Medulla oblongata (tissue), 1 donor: Measurements from ENCODE around the gene HHIPL1.

Experiments
- DNase-seq: peaks from one replicate; pipeline ENCODE4 v3.0.0-alpha.2; 2015; ENCODE audit errors: extremely low spot score

HHIPL1 gene

GRCh38 chr14:99689266-99690236 is 44.6 kb downstream of the HHIPL1 start:
- DNase-seq: no peak

- no peak for DNase-seq
Observed at GRCh38 chr14:99690636-99691035, 45.7 kb downstream of the HHIPL1 start.

- DNase-seq: no peak
Observed at GRCh38 chr14:99691111-99691885, 46.4 kb downstream of the HHIPL1 start.

- DNase-seq: no peak
Observed at GRCh38 chr14:99693918-99694317, 49.0 kb downstream of the HHIPL1 start.

GRCh38 chr14:99696929-99697328 is 52.0 kb downstream of the HHIPL1 start:
- no peak for DNase-seq

GRCh38 chr14:99698236-99698635 is 53.3 kb downstream of the HHIPL1 start:
- DNase-seq: no peak

- no peak for DNase-seq
Observed at GRCh38 chr14:99698642-99699041, 53.7 kb downstream of the HHIPL1 start.

GRCh38 chr14:99699085-99699760 is 54.3 kb downstream of the HHIPL1 start:
- no peak for DNase-seq

- no peak for DNase-seq
Observed at GRCh38 chr14:99699861-99700260, 54.9 kb downstream of the HHIPL1 start.

GRCh38 chr14:99700379-99700778 is 55.5 kb downstream of the HHIPL1 start:
- no peak for DNase-seq

GRCh38 chr14:99701260-99701659 is 56.3 kb downstream of the HHIPL1 start:
- no peak for DNase-seq

DNA sequence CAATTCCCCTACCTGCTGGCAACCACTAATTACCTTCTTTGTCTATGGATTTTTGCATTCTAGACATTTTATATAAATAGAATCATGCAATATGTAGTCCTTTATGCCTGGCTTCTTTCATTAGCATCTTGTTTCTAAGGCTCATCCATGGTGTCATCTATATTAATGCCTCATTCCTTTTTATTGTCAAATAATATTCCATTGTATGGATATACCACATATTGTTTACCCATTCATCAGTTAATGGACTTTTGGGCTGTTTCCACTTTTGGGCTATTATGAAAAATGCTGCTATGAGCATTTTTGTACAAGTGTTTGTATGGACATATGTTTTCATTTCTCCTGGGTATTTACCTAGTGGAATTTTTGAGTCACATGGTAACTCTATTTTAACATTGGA is 57.2 kb downstream of the HHIPL1 start:
- DNase-seq: no peak

- DNase-seq: no peak
Observed at GRCh38 chr14:99703381-99703780, 58.5 kb downstream of the HHIPL1 start.

- no peak for DNase-seq
Observed at GRCh38 chr14:99704037-99704436, 59.1 kb downstream of the HHIPL1 start.

DNA sequence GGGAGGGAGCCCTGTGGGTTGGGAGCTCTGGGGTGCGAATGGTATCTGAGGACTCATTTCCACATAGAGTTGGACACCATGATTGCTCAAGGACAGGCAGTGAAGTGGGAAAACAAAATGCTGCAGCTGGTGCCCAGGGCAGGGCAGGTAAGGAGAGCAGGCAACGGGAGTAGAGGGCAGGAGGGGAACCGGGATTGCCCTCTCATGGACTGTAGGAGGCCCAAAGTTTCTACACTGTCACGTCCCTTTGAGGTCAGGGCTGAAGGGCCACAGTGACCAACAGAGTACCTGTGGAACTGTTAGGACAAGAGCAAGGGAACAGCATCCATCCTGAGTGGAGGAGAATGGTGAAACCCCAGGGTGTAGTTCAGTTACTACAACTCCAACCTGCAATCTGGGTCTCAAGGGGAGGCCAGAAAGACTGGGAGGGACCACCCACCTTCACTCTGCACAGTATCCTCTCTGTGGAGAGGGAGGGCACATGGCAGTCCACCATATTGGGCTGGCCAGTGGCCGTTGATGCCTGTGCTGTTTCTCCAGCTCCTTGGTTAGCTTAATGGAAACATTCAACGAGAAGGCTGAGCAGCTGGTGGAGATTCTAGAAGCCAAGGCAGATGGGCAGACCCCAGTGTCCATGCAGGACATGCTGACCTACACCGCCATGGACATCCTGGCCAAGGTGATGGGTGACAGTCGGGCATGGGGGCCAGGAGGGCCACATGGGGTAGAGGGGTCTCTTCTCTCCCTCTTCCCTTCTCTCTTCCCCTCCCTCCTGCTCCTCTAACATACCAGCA is 61.4 kb downstream of the HHIPL1 start:
- no peak for DNase-seq

- DNase-seq: no peak
Observed at GRCh38 chr14:99707420-99707819, 62.5 kb downstream of the HHIPL1 start.

DNA sequence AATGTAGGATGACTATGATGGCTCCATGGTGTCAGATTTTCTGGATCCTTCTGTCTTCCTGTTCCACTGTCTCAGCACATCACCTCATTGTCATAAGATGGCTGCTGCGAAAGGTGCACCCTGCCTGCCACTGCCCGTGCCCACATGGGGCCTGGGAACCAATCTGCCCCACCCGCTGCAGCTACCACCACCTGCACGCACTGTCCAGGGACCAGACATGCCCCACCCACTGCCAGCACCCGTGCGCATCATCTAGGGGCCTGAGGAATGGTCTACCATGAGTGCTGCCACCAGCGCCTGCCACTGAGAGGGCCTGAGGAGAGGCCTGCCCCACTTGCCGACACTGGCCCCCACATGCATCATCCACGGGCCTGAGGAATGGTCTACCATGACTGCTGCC is 63.0 kb downstream of the HHIPL1 start:
- no peak for DNase-seq

DNA sequence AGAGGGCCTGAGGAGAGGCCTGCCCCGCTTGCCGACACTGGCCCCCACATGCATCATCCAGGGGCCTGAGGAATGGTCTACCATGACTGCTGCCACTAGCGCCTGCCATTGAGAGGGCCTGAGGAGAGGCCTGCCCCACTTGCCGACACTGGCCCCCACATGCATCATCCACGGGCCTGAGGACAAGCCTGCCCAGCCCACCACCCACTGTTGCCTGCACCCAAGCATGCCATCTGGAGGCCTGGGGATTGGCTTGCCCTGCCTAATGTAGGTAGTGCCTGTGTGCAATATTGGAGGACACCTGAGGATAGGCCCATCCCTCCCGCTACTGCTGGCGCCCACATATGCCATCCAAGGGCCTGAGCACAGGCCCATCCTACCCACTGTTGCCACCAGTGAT is 63.5 kb downstream of the HHIPL1 start:
- DNase-seq: no peak

DNA sequence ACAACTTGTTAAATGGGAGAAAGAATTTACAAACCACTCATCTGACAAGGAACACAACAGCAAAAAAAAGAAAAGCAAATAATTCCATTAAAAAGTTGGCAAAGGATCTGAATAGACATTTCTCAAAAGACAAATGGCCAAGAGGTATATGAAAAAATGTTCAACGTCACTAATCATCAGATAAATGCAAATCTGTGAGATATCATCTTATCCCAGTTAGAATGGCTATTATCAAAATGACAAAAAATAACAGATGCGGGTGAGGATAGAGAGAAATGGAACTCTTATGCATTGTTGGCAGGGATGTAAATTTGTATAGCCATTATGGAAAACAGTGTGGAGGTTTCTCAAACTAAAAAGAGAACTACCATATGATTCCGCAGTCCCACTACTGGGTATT is 69.0 kb downstream of the HHIPL1 start:
- no peak for DNase-seq

DNA sequence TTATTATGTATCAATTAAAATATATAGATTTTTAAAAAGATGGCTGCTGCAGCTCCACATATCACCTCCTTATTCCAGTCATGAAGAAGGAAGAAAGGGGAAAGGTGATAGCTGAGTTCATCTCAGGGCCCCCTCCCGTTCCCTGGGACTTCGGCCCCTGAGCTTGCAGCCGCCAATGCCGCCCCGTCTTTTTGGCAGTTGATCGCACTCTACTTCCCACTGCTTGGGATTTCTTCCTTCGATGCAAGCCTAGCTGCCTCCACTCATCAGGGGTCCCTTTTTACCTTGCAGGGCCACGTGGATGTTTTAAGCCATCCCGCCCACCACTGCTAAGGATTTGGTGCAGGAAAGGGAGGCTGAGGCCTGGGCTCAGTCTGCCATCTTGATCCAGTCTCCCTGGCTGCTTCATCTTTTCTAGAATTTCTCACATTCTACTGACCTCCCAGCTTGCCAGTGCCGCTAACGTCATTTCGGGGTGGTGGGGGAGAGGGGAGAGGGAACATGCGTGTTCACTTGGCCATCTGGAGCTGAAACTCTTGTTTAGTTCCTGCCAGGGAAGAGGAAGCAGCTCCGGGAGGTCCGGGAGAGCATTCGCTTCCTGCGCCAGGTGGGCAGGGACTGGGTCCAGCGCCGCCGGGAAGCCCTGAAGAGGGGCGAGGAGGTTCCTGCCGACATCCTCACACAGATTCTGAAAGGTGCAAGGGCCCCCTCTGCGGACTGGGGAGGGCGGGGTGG is 70.5 kb downstream of the HHIPL1 start:
- DNase-seq: no peak
